Fibroblast of mammary gland (primary cell): ENCODE measurements around the gene ERICH2.

ENCODE experiments used
- DNase-seq: peaks from one replicate; pipeline ENCODE4 v3.0.0-alpha.2; 2010; ENCODE audit warnings: low read depth
- H3K4me3 ChIP-seq: 2 replicates; pipeline ENCODE4 v1.5.1; 2011; ENCODE audit warnings: low read depth, mild to moderate bottlenecking, low read length, moderate library complexity; ENCODE audit not compliant: control insufficient read depth
- TF ChIP-seq, protein P1 (sequence below): conservative IDR thresholded peaks from 2 replicates; pipeline ENCODE4 v1.5.1; 2011; ENCODE audit warnings: low read depth, low read length, inconsistent platforms; ENCODE audit not compliant: control insufficient read depth, insufficient read depth

ERICH2 gene

GRCh38 chr2:170772295-170772694 lies 2.1 kb downstream of the ERICH2 start:
- DNase-seq, result no peak
- no peak overlapping the region for H3K4me3 ChIP-seq
- TF ChIP-seq, protein P1, sequence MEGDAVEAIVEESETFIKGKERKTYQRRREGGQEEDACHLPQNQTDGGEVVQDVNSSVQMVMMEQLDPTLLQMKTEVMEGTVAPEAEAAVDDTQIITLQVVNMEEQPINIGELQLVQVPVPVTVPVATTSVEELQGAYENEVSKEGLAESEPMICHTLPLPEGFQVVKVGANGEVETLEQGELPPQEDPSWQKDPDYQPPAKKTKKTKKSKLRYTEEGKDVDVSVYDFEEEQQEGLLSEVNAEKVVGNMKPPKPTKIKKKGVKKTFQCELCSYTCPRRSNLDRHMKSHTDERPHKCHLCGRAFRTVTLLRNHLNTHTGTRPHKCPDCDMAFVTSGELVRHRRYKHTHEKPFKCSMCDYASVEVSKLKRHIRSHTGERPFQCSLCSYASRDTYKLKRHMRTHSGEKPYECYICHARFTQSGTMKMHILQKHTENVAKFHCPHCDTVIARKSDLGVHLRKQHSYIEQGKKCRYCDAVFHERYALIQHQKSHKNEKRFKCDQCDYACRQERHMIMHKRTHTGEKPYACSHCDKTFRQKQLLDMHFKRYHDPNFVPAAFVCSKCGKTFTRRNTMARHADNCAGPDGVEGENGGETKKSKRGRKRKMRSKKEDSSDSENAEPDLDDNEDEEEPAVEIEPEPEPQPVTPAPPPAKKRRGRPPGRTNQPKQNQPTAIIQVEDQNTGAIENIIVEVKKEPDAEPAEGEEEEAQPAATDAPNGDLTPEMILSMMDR, result no peak

- TF ChIP-seq, protein P1, result no peak
- no peak overlapping the region for H3K4me3 ChIP-seq
- DNase-seq, result no peak
Observed at GRCh38 chr2:170774074-170774473, 3.9 kb downstream of the ERICH2 start.

GRCh38 chr2:170778900-170779299 lies 8.7 kb downstream of the ERICH2 start:
- no peak overlapping the region for H3K4me3 ChIP-seq
- DNase-seq, result no peak

GRCh38 chr2:170779304-170779703 lies 9.1 kb downstream of the ERICH2 start:
- no peak for DNase-seq
- TF ChIP-seq, protein P1, result no peak
- no peak overlapping the region for H3K4me3 ChIP-seq

More at GRCh38 chr2:170778900-170779299, 8.7 kb downstream of the ERICH2 start:
- TF ChIP-seq, protein P1, result no peak

- H3K4me3 ChIP-seq, result no peak overlapping the region
- no peak for DNase-seq
- TF ChIP-seq, protein P1, result no peak
Observed at GRCh38 chr2:170782673-170783072, 12.5 kb downstream of the ERICH2 start.

DNA sequence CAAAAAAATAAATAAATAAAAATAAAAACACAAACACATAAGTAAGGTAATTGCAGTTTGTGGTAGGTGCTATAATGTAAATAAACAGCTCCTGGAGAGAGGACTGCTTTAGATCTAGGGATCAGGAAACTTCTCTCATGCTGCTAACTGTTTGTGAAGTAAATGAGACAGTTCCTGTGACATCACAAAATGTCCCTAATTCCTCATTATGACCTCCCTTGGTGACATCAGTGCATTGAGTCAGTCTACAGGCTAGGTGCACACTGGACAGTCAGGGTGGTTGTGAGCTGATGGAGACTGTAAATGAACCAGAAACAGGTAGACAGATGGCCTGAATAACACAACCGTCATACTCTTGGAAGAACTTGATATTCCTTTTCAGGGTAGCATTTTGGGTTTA lies 13.4 kb downstream of the ERICH2 start:
- TF ChIP-seq, protein P1, result no peak
- H3K4me3 ChIP-seq, result no peak overlapping the region
- DNase-seq, result no peak

GRCh38 chr2:170798996-170799395 lies 28.8 kb downstream of the ERICH2 start:
- TF ChIP-seq, protein P1, result no peak
- DNase-seq, result no peak
- no peak overlapping the region for H3K4me3 ChIP-seq
